Measurements from ENCODE around the gene DHX40. TPM values are rescaled to one million over a fixed set of nuclear protein-coding genes. Genes with fewer than 3 reads are reported as not detected.

DHX40 gene
- total RNA-seq, 2 experiments from 2014 or later = 28.6 to 32.8 TPM

GRCh38 chr17:59637611-59638310 lies 72.4 kb downstream of the DHX40 start:
- Histone ChIP-seq H3K79me2 (ENCODE audit: insufficient read depth, low read depth, low read length) (peaks cover 97% of the 10 kb centered on the region), H3K4me3 (ENCODE audit: low read depth, low read length, poor library complexity, severe bottlenecking) (no peak overlapping the region), H3K9me3 (ENCODE audit: low read length) (no peaks in the 10 kb centered on the region), H3K9me2 (ENCODE audit: insufficient read depth, low read length) (no peaks in the 10 kb centered on the region), H3K4me2 (ENCODE audit: low read length) (no peak overlapping the region), H3K27ac (ENCODE audit: low read depth, low read length, poor library complexity, severe bottlenecking) (peak overlapping the region; percentile 34), H2AFZ (ENCODE audit: low read length) (no peak overlapping the region), H4K20me1 (ENCODE audit: insufficient read depth, low read length) (peaks cover 34% of the 10 kb centered on the region), H3K36me3 (ENCODE audit: insufficient read depth, low read length) (peaks cover 42% of the 10 kb centered on the region), H3K4me1 (ENCODE audit: insufficient read depth, low read length, poor library complexity, severe bottlenecking) (peaks cover 78% of the 10 kb centered on the region)
- no TSS peak for BruUV-seq (replicated peaks)
- no peak for DNase-seq (ENCODE audit: low spot score)
- CTCF ChIA-PET (ENCODE audit: unreplicated experiment) = no interaction called here
- TF ChIP-seq EZH2phosphoT487 (IDR thresholded peaks at IDR 0.05; ENCODE audit: borderline replicate concordance, low read depth, low read length) = no peak
- no peak for TF ChIP-seq CTCF (conservative IDR thresholded peaks at IDR 0.05; ENCODE audit: low read length)
- POLR2A ChIA-PET = interaction anchor here (0.6 to 1.4 kb wide), 9 partner anchors 9 to 466 kb away, joined by 3 to 10 read pairs (median 4); no protein-coding TSS in a partner anchor
- intact Hi-C loops (cut with micrococcal nuclease; ENCODE audit: unreplicated experiment) = no loop called here

- no TSS peak for BruUV-seq (replicated peaks)
- ChIA-PET POLR2A (interaction anchor here (0.6 to 1.4 kb wide), 5 partner anchors 16 to 65 kb away, joined by 3 to 10 read pairs (median 4); no protein-coding TSS in a partner anchor), CTCF (ENCODE audit: unreplicated experiment) (no interaction called here)
- H3K4me1 ChIP-seq (ENCODE audit: insufficient read depth, low read length, poor library complexity, severe bottlenecking) = peaks cover 78% of the 10 kb centered on the region
- peaks cover 36% of the 10 kb centered on the region for H4K20me1 ChIP-seq (ENCODE audit: insufficient read depth, low read length)
- intact Hi-C loops (cut with micrococcal nuclease; ENCODE audit: unreplicated experiment) = no loop called here
- DNase-seq (ENCODE audit: low spot score) = no peak
- TF ChIP-seq EZH2phosphoT487 (IDR thresholded peaks at IDR 0.05; ENCODE audit: borderline replicate concordance, low read depth, low read length) (no peak), CTCF (conservative IDR thresholded peaks at IDR 0.05; ENCODE audit: low read length) (no peak)
- H3K4me3 ChIP-seq (ENCODE audit: low read depth, low read length, poor library complexity, severe bottlenecking) = no peak overlapping the region
- H3K36me3 ChIP-seq (ENCODE audit: insufficient read depth, low read length) = peaks cover 40% of the 10 kb centered on the region
- H3K9me3 ChIP-seq (ENCODE audit: low read length) = no peaks in the 10 kb centered on the region
- no peak overlapping the region for H2AFZ ChIP-seq (ENCODE audit: low read length)
- H3K79me2 ChIP-seq (ENCODE audit: insufficient read depth, low read depth, low read length) = peaks cover 97% of the 10 kb centered on the region
- H3K4me2 ChIP-seq (ENCODE audit: low read length) = no peak overlapping the region
- peak overlapping the region; percentile 30 for H3K27ac ChIP-seq (ENCODE audit: low read depth, low read length, poor library complexity, severe bottlenecking)
- no peaks in the 10 kb centered on the region for H3K9me2 ChIP-seq (ENCODE audit: insufficient read depth, low read length)
Measured at GRCh38 chr17:59638553-59638952, 73.1 kb downstream of the DHX40 start.

All from OCI-LY7 (cell line).